Hepatocyte (in vitro differentiated cells): ENCODE data around the gene PDZK1IP1. TPM values are rescaled to one million over a fixed set of nuclear protein-coding genes. Genes with fewer than 3 reads are reported as not detected.

Experiments
- DNase-seq: peaks from one replicate; pipeline ENCODE4 v3.0.0-alpha.2; 2016; ENCODE audit warnings: low spot score
- H2AFZ ChIP-seq: fragments of 200-600 bp; sonication (generic); 2 replicates; pipeline ENCODE4 v1.6.0; 2016; ENCODE audit warnings: antibody characterized with exemption, mild to moderate bottlenecking
- H3K27ac ChIP-seq: fragments of 200-600 bp; sonication (generic); 2 replicates; pipeline ENCODE4 v1.5.1; 2016; ENCODE audit warnings: mild to moderate bottlenecking
- H3K27me3 ChIP-seq: fragments of 200-600 bp; sonication (generic); 2 replicates; pipeline ENCODE4 v1.6.1; 2016
- H3K36me3 ChIP-seq: fragments of 200-600 bp; sonication (generic); replicated peaks from 2 replicates; pipeline ENCODE4 v1.5.1; 2016; ENCODE audit warnings: low read depth; ENCODE audit not compliant: insufficient read depth
- H3K4me1 ChIP-seq: fragments of 200-600 bp; sonication (generic); 2 replicates; pipeline ENCODE4 v1.5.1; 2016; ENCODE audit warnings: mild to moderate bottlenecking, moderate library complexity; ENCODE audit not compliant: insufficient read depth
- H3K4me2 ChIP-seq: fragments of 200-600 bp; sonication (generic); 2 replicates; pipeline ENCODE4 v1.6.0; 2016
- H3K4me3 ChIP-seq: fragments of 200-600 bp; sonication (generic); 2 replicates; pipeline ENCODE4 v1.5.1; 2016; ENCODE audit warnings: mild to moderate bottlenecking
- H3K79me2 ChIP-seq: fragments of 200-600 bp; sonication (generic); 2 replicates; pipeline ENCODE4 v1.6.0; 2017; ENCODE audit warnings: mild to moderate bottlenecking
- H3K9me2 ChIP-seq: fragments of 200-600 bp; sonication (generic); replicated peaks from 2 replicates; pipeline ENCODE4 v1.6.0; 2017; ENCODE audit warnings: mild to moderate bottlenecking; ENCODE audit not compliant: insufficient read depth
- H3K9me3 ChIP-seq: fragments of 200-600 bp; sonication (generic); 2 replicates; pipeline ENCODE4 v1.5.1; 2016; ENCODE audit warnings: low read depth, mild to moderate bottlenecking
- H4K20me1 ChIP-seq: fragments of 200-600 bp; sonication (generic); 2 replicates; pipeline ENCODE4 v1.6.0; 2016; ENCODE audit warnings: mild to moderate bottlenecking; ENCODE audit not compliant: insufficient read depth, poor library complexity, severe bottlenecking
- EZH2 ChIP-seq: fragments of 200-600 bp; sonication (generic); IDR thresholded peaks from 2 replicates; pipeline ENCODE4 v1.6.1; 2016; ENCODE audit warnings: antibody characterized with exemption, mild to moderate bottlenecking, borderline replicate concordance
- EZH2phosphoT487 ChIP-seq: fragments of 200-600 bp; sonication (generic); IDR thresholded peaks from one replicate; pipeline ENCODE4 v1.6.1; 2018; ENCODE audit warnings: antibody characterized with exemption, mild to moderate bottlenecking, low read depth, moderate library complexity; ENCODE audit not compliant: unreplicated experiment, severe bottlenecking
- WGBS: methylation state at CpG from one replicate; pipeline ENCODE4 v1.1.6; 2016; ENCODE audit warnings: low lambda C conversion rate; ENCODE audit errors: missing lambda C conversion rate; 5-methylcytosine and 5-hydroxymethylcytosine counted together
- polyA plus RNA-seq: library from polyadenylated mRNA; unstranded; fragments of >200 nt; fragmentation: Nextera tagmentation; extraction: Ambion mirVana; gene quantifications from 2 replicates; pipeline ENCODE4 v1.2.1, GENCODE V29; 2016
- total RNA-seq: library from RNA; depleted of rRNA; stranded (reverse); fragments of >200 nt; gene quantifications from 2 replicates; pipeline ENCODE4 v1.2.3, GENCODE V29; 2014
- TF ChIP-seq, protein P1 (sequence below): fragments of 200-600 bp; sonication (generic); IDR thresholded peaks from 2 replicates; pipeline ENCODE4 v1.5.1; 2016; ENCODE audit warnings: antibody characterized with exemption, mild to moderate bottlenecking; ENCODE audit not compliant: poor library complexity

PDZK1IP1 gene
- total and polyA plus RNA-seq, 2 experiments from 2014 or later: 0.37 to 0.71 TPM

DNA sequence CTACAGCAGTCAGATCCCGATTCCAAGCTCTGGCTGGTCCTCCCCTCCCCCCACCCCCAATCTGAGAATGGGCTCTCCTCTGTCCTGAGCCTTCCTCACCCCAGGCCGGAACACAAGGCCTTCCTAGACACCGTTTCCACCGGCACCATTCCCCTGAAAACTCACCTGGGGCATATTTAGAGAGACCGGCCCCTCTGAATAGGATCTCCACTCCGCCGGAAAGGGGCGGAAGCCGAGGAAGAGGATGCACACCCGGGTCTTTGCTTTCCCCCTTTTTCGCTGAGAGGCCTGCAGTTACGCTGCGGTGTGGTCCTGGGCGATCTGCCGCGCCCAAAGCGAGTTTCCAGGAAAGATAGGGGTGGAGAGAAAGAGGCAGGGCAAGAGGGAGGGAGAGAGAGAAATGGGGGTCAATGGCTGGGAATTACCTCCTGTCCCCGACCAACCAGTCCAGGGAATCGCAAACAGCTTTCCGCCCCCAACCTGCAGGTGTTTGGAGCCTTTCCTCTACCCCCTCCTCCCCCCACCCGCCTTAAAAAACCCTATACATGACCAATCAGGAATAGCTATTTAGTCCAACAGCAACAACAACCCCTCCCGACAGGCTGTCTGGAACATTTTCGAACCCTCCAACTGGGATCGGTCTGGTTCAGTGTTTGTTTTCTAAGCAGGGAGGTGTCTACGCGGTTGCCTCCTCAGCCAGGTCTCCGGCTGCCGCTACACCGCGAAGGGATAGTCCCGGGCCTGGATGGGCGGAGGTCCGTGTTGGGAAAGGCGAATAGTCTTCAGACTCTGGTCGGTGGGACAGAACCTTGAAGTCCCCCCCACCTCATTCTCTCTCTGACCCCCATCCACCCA, 39.4 kb upstream of the PDZK1IP1 start:
- H3K27me3 ChIP-seq: peaks cover 97% of the 10 kb centered on the region
- peak overlapping the region; percentile 1 for H2AFZ ChIP-seq
- TF ChIP-seq EZH2: no peak
- TF ChIP-seq, protein P1, sequence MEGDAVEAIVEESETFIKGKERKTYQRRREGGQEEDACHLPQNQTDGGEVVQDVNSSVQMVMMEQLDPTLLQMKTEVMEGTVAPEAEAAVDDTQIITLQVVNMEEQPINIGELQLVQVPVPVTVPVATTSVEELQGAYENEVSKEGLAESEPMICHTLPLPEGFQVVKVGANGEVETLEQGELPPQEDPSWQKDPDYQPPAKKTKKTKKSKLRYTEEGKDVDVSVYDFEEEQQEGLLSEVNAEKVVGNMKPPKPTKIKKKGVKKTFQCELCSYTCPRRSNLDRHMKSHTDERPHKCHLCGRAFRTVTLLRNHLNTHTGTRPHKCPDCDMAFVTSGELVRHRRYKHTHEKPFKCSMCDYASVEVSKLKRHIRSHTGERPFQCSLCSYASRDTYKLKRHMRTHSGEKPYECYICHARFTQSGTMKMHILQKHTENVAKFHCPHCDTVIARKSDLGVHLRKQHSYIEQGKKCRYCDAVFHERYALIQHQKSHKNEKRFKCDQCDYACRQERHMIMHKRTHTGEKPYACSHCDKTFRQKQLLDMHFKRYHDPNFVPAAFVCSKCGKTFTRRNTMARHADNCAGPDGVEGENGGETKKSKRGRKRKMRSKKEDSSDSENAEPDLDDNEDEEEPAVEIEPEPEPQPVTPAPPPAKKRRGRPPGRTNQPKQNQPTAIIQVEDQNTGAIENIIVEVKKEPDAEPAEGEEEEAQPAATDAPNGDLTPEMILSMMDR: no peak
- no peak for TF ChIP-seq EZH2phosphoT487
- peaks cover 16% of the 10 kb centered on the region for H3K4me1 ChIP-seq
- no peaks in the 10 kb centered on the region for H4K20me1 ChIP-seq
- WGBS: 10% methylated on average over 35 of the region's 35 CpGs
- no peaks in the 10 kb centered on the region for H3K9me2 ChIP-seq
- H3K4me3 ChIP-seq: no peak overlapping the region
- no peaks in the 10 kb centered on the region for H3K36me3 ChIP-seq
- no peaks in the 10 kb centered on the region for H3K79me2 ChIP-seq
- no peaks in the 10 kb centered on the region for H3K9me3 ChIP-seq
- no peak overlapping the region for H3K27ac ChIP-seq
- no peak for DNase-seq
- H3K4me2 ChIP-seq: peak overlapping the region; percentile 29

DNA sequence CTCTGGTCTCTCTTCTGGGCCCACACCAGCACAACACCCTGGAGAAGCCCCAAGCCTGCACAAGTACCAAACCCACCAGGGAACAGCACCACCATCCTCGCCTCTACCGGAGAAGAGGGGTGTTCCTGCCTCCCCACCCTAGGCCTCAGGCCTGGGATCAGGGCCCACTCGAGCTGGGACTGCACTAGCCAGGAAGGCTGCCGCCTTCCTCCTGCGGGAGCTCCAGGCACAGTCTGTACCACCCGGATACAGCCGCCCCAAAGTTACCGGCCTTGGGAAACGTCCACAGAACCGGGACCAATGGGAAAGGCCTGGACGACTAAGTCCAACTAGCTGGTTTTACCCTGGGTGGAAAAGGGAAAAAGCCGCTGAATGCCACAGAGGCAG, 38.8 kb upstream of the PDZK1IP1 start:
- Histone ChIP-seq H3K36me3 (no peaks in the 10 kb centered on the region), H3K79me2 (no peaks in the 10 kb centered on the region), H3K4me3 (no peak overlapping the region), H3K4me1 (peaks cover 16% of the 10 kb centered on the region), H3K27me3 (peaks cover 97% of the 10 kb centered on the region), H3K4me2 (no peak overlapping the region), H3K27ac (no peak overlapping the region), H3K9me2 (no peaks in the 10 kb centered on the region), H4K20me1 (no peaks in the 10 kb centered on the region), H3K9me3 (no peaks in the 10 kb centered on the region), H2AFZ (no peak overlapping the region)
- no peak for DNase-seq
- WGBS: 33% methylated on average over 12 of the region's 12 CpGs
- no peak for TF ChIP-seq EZH2
- TF ChIP-seq, protein P1: no peak
- no peak for TF ChIP-seq EZH2phosphoT487

DNA sequence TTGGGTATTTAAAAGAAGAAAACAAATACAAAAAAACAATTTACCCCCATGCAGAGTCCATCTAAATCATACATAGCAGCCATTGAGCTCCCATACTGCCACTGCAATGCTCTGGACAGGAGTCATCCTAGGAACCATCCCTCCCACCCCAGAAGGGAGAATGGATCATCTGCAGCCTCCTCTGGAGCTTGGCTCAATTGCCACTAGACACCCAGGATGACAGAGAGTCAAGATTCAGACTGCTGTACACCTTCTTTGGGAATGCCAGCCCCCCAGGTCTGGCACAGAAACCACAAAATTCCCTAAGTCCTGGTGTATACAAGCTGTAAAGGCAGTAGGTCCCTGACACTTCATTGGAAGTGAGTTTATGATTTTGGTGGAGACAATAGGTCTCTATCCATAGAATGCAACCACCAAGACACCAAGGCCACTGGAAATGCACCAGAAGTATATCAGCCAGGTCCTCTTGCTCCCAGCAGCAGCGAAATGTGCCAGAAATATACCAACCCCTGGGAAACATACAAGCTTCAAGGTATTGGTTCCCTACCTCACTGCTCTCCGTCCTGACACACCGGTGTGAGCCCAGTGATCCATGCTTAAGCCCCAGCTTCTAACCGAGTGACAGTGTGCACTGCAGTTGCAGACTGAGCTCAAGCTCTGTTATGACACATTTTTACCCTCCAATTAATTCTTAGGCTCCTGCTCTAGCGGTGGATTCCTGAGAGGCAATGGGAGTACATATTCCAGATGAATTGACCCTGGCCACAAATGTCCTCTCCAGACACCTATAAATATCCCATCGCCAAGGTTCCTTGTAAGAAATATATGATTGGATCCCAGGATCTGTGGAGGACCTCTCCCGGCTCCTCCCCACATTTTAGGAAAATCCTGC, 37.8 kb upstream of the PDZK1IP1 start:
- Histone ChIP-seq H3K4me3 (no peak overlapping the region), H4K20me1 (no peaks in the 10 kb centered on the region), H2AFZ (no peak overlapping the region), H3K36me3 (no peaks in the 10 kb centered on the region), H3K27ac (no peak overlapping the region), H3K27me3 (peaks cover 97% of the 10 kb centered on the region), H3K79me2 (no peaks in the 10 kb centered on the region), H3K9me3 (no peaks in the 10 kb centered on the region), H3K9me2 (no peaks in the 10 kb centered on the region), H3K4me2 (no peak overlapping the region), H3K4me1 (peaks cover 16% of the 10 kb centered on the region)
- DNase-seq: no peak
- 27% methylated on average over 7 of the region's 7 CpGs for WGBS
- TF ChIP-seq EZH2 (no peak), EZH2phosphoT487 (no peak)
- TF ChIP-seq, protein P1: no peak
